NCI-H526 treated with DMSO at 0.1 percent for 48 hours (cell line): ENCODE results near the gene RPS6KL1.

Experiments
- DNase-seq: peaks from one replicate; lab custom pipeline; 2025; lab: John Stamatoyannopoulos, UW

RPS6KL1 gene

GRCh38 chr14:74922752-74923401, at the start of gene RPS6KL1:
Gene RPS6KL1, minus strand, starts transcription at chr14:74923260. Its CDS starts 1,719 bp downstream, at chr14:74921541.
- DNase-seq, result peak; percentile 75

DNA sequence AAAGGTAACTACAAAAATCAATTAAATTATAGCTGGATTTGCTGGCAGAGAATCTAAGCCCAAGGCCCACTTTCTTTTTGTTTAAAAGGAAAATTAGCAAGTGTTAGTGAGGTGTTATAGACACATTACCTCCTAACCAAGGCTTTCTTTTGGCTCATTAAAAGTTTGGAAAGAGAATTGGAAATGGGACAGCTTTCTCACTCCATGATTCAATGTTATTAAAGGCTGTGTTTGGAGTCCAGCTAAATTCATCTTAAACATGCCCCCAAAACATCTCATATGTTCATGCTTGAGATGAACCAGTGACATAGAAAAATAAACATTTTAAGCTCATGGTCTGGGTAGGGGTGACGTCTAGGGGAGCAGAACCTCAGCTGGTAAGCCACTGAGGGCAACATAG, 45.8 kb upstream of the RPS6KL1 start:
- no peak for DNase-seq

DNA sequence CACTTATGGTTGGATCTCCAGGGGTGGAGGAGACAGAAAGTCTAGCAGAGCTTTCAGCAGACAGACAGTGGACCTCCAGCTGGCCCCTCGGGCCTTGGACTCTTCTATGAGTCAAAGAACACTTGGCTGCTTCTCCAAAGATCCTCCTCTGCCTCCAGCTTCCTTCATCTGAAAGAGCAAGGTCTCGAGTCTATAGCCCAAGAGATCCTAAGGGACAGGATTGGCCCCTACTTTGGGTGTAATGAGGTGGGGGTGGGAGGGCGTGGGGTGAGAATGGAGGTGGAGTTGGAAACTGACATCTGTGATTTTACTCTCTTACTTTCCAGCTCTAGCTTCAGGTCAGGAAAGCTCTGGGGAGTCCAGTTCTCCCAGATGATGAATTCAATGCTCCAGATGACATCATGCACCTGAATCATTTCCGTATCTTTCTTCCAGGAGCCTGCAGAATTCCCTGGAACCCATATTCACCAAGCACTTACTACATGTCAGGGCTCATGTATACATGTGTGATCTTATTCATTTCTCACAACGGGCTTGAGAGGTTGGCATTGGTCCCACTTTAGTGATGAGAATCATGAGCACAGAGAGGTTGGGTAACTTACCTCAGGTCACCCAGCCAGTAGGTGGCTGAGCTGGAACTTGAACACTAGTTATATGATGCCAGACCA, 42.6 kb upstream of the RPS6KL1 start:
- DNase-seq, result no peak

- no peak for DNase-seq
These were observed 41.9 kb upstream of the RPS6KL1 start for GRCh38 chr14:74964787-74965485.

DNA sequence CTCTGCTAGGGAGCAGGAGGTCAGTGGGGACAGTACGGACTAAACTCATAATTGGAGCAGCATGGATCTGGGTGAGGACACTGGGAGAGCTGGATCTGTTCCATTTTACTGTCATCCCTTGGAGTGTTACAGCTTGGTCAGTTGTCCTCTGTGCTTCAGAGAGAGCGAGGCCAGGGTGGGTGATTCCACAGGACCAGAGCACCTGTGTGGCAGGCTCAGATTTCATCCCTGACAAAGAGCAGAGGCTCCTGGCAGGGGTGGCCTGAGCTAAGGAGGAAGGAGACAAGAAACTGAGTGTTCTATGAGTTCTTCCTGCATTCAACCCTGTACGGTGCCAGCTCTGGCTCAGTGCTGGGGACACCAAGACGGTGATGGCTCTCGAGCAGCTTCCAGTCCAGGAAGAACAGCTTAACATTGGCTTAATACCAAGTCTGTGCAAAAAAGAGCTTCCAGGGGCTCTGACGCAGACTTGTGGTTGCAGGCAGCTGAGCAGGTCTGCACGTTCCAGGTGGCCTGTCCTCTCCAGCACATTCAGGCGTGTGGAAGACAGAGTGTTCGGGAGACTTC, 40.7 kb upstream of the RPS6KL1 start:
- DNase-seq, result no peak

DNA sequence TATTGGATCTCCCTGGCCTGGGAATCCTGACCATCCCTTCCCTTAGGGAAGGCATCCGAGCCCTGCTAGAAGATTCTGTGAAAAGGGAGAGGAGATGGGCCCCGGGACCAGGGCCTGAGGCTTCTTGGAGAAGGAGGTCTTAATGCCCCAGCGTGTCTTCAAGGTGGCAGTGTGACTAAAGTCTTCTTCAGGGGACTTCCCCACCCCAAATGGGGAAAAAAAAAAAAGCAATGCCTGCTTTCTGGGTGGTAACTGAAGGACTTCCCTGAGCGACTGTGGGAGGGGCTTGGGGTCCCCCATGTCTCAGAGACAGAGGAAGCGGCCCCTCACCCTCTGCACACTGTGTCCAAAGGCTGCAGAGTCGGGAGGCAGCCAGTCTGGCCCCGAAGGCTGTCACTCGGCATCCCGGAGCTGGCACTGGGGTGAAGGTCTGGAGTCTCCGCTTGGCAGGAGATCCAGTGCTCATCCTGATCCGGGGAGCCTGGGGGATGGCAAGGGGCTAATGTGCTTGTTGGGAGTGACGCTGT, 40.2 kb upstream of the RPS6KL1 start:
- DNase-seq, result no peak

- DNase-seq, result no peak
These were observed 39.4 kb upstream of the RPS6KL1 start for GRCh38 chr14:74962493-74962892.

DNA sequence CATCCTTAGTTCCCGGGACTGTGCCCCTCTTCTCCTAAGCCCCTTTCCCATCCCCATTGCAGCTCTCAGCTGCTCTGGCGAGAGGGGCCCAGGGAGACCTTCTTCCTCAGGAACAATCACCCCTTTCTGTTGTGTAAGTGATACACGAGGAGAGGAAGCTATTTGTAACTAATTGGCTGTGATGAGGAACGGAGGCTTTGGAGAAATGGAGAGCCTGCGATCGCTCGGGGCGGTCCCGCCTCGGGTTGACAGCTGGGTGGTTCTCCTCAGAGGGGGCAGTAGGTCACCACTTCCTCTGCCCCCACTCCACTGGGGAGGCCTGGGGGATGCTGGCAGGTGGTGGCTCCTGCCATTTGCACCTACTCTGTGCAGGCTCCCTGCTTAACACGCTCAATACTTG, 39.0 kb upstream of the RPS6KL1 start:
- DNase-seq, result no peak

DNA sequence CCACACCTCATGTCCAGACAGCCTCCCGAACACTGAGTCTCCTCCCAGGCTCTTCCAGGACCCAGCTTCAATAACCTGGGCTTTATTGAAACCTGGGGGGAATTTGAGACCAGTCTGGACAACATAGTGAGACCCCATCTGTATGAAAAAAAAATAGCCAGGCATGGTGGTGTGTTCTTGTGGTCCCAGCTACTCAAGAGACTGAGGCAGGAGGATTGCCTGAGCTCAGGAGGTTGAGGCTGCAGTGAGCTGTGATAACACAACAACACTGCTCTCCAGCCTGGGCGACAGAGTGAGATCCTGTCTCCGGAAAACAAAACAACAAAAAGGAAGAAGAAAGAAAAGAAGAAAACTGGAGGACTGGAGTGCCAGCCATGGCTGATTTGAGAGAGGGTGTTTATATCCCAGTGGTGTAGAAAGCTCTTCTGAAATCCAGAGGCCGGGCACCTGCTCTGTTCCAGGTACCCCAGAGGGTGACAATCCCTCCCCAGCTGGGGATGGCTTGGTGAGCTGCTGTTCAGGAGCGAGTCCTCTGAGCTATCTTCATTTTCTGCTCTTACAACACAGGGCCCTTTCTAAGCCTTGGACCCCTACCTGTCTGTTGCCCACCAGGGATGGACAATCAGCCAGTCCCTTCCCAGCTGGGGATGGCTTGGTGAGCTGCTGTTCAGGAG, 38.3 kb upstream of the RPS6KL1 start:
- DNase-seq, result no peak

- DNase-seq, result no peak
These were observed 37.7 kb upstream of the RPS6KL1 start for GRCh38 chr14:74960736-74961135.

DNA sequence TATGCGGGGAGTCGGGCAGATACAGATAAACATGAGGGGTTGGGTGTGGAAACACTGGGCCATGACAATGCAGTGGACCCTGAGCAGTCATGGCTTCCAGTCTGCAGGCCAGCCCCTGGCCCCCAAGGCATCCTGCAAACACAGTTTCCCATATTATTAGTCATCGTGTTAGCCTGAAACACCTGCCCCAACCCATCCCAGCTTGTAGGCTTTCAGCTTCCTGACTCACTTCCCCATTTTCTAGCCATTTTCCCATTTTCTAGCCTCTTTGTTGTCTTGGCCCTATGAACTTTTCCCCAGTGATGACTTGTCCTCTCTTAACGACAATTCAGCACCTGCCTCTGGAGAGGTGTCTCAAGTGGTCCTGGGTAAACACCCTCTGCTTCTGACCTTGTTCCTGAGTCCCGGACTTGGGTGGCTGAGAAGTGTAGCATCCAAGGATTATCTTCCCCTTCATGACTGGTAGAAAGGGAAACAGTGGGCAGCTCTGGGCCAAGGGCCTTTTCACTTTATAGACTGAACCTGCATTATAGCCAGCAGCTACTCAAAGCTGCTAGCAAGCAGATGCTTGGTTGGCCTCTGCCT, 36.6 kb upstream of the RPS6KL1 start:
- no peak for DNase-seq

GRCh38 chr14:74956280-74957072, 33.4 kb upstream of the RPS6KL1 start:
- DNase-seq, result no peak

DNA sequence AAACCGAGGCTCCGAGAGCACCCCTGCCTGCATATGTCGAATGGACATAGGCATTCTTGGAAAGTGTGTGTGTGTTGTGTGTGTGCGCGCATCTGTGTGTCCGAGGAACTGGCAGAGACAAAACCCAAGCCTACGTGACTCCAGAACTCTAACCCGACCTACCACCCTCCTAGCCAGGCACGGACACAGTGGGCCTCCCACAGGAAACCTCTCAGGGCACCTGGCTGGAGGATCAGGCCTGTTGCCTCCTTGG, 32.9 kb upstream of the RPS6KL1 start:
- no peak for DNase-seq

DNA sequence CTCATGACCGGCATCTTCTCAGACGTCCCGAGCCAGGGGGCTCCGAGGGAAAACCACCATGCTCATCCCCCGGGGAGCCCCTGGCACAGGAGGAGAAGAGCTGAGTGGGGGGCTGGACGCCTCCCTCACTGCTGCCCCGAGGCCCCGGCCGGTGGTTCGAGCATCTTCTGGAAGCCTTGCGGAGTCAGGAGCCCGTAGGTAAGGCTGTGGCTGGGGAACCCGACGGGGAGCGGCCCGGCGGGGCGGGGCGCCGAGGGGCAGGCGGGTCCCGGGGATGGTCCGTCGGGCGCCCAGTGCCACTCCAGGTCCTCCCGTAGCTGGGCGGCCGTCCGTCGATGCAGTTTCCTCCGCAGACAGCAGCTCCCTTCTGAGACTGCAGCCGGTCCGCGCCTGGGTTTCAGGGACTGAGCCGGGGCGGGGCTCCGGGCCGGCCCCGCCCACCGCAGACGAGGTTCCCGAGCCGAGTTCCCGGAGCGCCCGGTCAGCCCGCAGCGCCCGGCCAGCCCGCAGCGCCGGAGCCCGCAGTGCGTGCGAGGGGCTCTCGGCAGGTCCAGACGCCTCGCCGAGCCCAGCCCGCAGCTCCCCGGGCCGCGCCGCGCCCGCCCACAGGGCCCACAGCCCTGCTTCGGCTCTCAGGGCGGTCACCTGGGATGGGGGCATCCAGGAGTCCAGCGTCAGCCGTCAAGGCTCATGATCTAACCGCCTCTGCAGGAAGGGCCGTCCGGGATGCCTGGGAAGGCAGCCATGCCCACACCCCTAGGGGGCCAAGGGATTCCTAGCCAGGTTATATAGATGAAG, 32.4 kb upstream of the RPS6KL1 start, which contains the start of gene PGF:
Gene PGF (minus strand): TSS at position 369 of the 798 bp plus-strand sequence. CDS start 355 bp downstream, at position 14.
- peak; percentile 10 for DNase-seq

DNA sequence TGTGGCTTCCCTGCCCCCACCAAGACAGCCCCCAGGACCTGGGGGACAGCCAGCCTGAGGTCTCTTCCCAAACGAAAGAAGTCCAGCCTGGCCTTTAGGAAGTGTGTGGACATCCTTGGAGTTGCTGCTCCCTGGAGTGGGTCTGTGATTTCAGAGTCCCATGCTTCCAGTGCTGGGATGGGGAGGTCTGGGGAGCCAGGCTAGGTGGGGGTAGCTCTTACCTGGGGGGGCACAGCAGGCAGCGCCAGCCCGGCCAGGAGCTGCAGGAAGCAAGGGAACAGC, 31.8 kb upstream of the RPS6KL1 start:
- no peak for DNase-seq

DNA sequence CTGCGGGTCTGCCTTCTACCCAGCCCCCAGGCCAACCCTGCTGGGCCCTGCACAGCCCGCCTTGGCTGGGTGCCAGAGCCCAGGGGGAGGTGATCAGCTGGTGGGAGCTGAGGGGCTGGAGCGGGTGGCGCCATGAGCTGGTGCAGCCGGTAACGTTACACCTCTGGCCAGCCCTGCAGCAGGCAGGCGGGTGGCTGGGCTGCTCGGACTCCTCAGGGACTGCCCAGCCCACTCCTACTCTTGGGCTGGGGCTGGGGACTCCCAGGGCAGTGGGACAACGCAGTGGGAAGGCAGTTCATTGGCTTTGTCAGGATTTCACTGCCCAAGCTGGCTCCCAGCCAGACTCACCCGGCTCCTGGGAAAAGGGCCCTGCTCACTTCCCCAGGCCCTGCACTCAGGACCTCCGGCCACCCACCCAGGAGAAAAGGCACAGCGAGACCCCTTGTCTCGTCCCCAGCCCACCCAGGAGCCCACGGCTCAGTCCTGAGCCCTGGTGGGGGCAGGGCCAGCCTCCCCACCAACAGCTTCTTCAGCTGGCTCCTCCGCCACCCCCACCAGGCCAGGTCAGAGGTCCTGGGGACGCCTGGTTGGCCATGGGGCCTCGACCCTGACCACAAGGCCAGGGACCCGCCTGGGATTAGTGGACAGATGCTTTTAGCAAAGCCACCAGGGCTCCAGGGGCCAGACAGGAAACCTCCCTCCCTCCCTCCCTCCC, 31.3 kb upstream of the RPS6KL1 start:
- no peak for DNase-seq

DNA sequence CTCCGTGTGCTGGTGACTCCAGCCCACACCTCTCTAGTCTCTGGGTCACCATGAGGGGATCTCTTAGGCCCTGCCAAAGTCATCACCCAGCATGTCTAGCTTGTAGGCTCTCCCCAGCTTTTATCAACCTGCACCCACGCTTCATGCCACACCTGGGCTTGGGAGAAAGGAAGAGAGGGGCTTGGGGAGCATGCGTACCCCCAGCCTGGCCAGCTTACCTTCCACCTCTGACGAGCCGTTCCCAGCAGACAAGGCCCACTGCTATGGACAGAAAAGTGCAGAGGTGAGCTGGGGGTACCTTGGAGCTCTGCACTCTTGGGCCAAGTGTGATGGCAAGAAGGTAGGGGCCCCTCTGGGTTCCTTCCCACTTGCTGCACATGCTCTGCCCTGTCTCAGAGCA, 30.6 kb upstream of the RPS6KL1 start:
- no peak for DNase-seq

GRCh38 chr14:74952697-74953484, 29.8 kb upstream of the RPS6KL1 start:
- no peak for DNase-seq

DNA sequence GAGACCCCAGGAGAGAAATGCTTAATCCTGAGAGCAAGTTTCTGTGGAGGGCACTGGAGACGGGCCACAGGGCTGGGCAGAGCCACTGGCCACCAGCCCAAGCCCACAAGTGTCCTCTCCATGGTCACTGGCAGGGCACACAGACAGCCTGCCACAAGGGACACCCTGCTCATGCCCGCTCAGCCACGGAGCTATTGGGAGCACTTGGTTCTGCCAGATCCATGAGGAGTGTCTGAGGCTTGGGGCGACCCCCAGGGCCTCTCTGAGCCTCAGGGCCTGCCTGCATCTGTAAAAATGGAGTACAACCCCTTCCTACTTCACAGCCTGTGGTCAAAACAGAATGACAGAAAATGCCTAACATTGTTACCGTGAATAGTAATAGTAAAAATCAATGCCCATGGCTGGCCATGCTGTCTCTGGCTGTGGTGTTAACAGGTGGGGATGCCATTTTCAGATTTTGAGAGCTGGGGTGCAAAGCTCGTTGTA, 29.2 kb upstream of the RPS6KL1 start:
- no peak for DNase-seq
